ENCODE results near the gene CCDC30. TPM values are rescaled to one million over a fixed set of nuclear protein-coding genes. Genes with fewer than 3 reads are reported as not detected.

Gene CCDC30
- total RNA-seq, 2 donors from 2014 or later = 3.0 to 4.9 TPM

- Histone ChIP-seq H3K4me1 (ENCODE audit: control insufficient read depth in 1 of 2, low read depth in 2 of 2) (no peaks in the 10 kb centered on the region), H3K4me3 (no peak overlapping the region)
- ATAC-seq (ENCODE audit: insufficient number of reproducible peaks, low FRiP score, low read depth) = no peak
Observed at GRCh38 chr1:42557230-42557851, 94.3 kb downstream of the CCDC30 start.

GRCh38 chr1:42567038-42567437, 104.0 kb downstream of the CCDC30 start:
- H3K4me3 ChIP-seq = no peak overlapping the region
- H3K9me3 ChIP-seq = no peaks in the 10 kb centered on the region
- no peaks in the 10 kb centered on the region for H3K27me3 ChIP-seq (replicated peaks; ENCODE audit: insufficient read depth)
- no peak overlapping the region for H3K27ac ChIP-seq
- no peaks in the 10 kb centered on the region for H3K4me1 ChIP-seq (ENCODE audit: control insufficient read depth in 1 of 2, low read depth in 2 of 2)
- TF ChIP-seq CTCF (IDR thresholded peaks at IDR 0.05) = no peak
- no peaks in the 10 kb centered on the region for H3K36me3 ChIP-seq
- DNase-seq (ENCODE audit: low spot score) (no peak), ATAC-seq (ENCODE audit: insufficient number of reproducible peaks, low FRiP score, low read depth) (no peak)

More at GRCh38 chr1:42557230-42557851, 94.3 kb downstream of the CCDC30 start:
- no peaks in the 10 kb centered on the region for H3K27me3 ChIP-seq (replicated peaks; ENCODE audit: insufficient read depth)
- no peaks in the 10 kb centered on the region for H3K9me3 ChIP-seq
- no peak for TF ChIP-seq CTCF (IDR thresholded peaks at IDR 0.05)
- no peak overlapping the region for H3K27ac ChIP-seq
- no peaks in the 10 kb centered on the region for H3K36me3 ChIP-seq
- DNase-seq (ENCODE audit: low spot score) = no peak

GRCh38 chr1:42576935-42577334, 113.8 kb downstream of the CCDC30 start:
- Histone ChIP-seq H3K27me3 (replicated peaks; ENCODE audit: insufficient read depth) (no peaks in the 10 kb centered on the region), H3K27ac (no peak overlapping the region), H3K36me3 (no peaks in the 10 kb centered on the region), H3K9me3 (no peaks in the 10 kb centered on the region), H3K4me1 (ENCODE audit: control insufficient read depth in 1 of 2, low read depth in 2 of 2) (no peaks in the 10 kb centered on the region), H3K4me3 (no peak overlapping the region)
- TF ChIP-seq CTCF (IDR thresholded peaks at IDR 0.05) = no peak
- ATAC-seq (ENCODE audit: insufficient number of reproducible peaks, low FRiP score, low read depth) = no peak
- DNase-seq (ENCODE audit: low spot score) = no peak

- no peaks in the 10 kb centered on the region for H3K4me1 ChIP-seq (ENCODE audit: control insufficient read depth in 1 of 2, low read depth in 2 of 2)
- H3K36me3 ChIP-seq = no peaks in the 10 kb centered on the region
- no peak for DNase-seq (ENCODE audit: low spot score)
- no peak overlapping the region for H3K27ac ChIP-seq
- H3K27me3 ChIP-seq (replicated peaks; ENCODE audit: insufficient read depth) = no peaks in the 10 kb centered on the region
- ATAC-seq (ENCODE audit: insufficient number of reproducible peaks, low FRiP score, low read depth) = no peak
- no peak overlapping the region for H3K4me3 ChIP-seq
- no peak for TF ChIP-seq CTCF (IDR thresholded peaks at IDR 0.05)
- H3K9me3 ChIP-seq = no peaks in the 10 kb centered on the region
Observed at GRCh38 chr1:42586016-42586415, 122.9 kb downstream of the CCDC30 start.

GRCh38 chr1:42587753-42588152, 124.7 kb downstream of the CCDC30 start:
- TF ChIP-seq CTCF (IDR thresholded peaks at IDR 0.05) = no peak
- H3K9me3 ChIP-seq = no peaks in the 10 kb centered on the region
- DNase-seq (ENCODE audit: low spot score) (no peak), ATAC-seq (ENCODE audit: insufficient number of reproducible peaks, low FRiP score, low read depth) (no peak)
- H3K4me3 ChIP-seq = no peak overlapping the region
- H3K27me3 ChIP-seq (replicated peaks; ENCODE audit: insufficient read depth) = no peaks in the 10 kb centered on the region
- no peaks in the 10 kb centered on the region for H3K36me3 ChIP-seq
- H3K4me1 ChIP-seq (ENCODE audit: control insufficient read depth in 1 of 2, low read depth in 2 of 2) = no peaks in the 10 kb centered on the region
- H3K27ac ChIP-seq = no peak overlapping the region
